ENCODE results near the gene IFFO2.

IFFO2 gene

DNA sequence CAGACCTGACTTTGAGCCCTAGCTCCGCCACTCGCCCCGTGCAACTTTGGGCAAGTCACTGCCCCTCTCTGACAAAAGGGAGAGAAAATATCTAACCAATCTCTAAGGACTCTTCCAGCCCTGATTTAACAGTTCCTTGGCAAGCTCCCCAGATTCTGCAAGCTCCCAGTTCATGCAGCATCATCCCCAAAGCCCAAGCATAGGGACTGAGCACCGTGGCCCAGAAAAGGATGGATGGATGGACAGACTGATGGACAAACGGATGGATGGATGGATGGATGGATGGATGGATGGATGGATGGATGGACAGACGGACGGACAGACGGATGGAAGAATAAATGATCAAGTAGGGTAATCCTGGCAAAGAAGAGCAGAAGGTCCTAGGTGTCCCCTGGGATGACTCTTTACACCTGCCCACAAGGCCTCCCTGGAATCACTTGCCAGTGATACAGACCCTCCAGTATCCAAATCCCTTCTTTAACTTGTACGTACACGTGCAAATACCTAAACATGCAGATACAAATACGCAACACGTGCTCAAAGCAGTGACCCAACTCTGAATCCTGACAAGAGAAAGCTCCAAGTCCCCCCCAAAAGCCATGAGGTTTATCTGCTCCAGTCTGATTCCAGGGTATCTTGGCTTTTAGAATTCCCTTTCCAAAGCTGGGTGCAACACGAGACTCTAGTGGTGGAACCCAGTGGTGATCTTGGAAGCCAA lies 16.0 kb downstream of the IFFO2 start:
- H3K4me1 ChIP-seq (ENCODE audit: insufficient read depth, low read length) = peaks cover 64% of the 10 kb centered on the region
- H3K4me3 ChIP-seq (ENCODE audit: low read depth in 1 of 2, low read length in 2 of 2) = no peak overlapping the region
- H3K36me3 ChIP-seq (ENCODE audit: insufficient read depth, low read length) = no peaks in the 10 kb centered on the region
- H3K27me3 ChIP-seq (ENCODE audit: control insufficient read depth in 1 of 2, insufficient read depth in 2 of 2, low read length in 2 of 2) = no peaks in the 10 kb centered on the region
- peak overlapping the region; percentile 56 for H3K27ac ChIP-seq (ENCODE audit: low read depth, low read length)
- no peak overlapping the region for H3K9ac ChIP-seq (ENCODE audit: low read length)
- H3K9me3 ChIP-seq (ENCODE audit: low read length) = no peaks in the 10 kb centered on the region

DNA sequence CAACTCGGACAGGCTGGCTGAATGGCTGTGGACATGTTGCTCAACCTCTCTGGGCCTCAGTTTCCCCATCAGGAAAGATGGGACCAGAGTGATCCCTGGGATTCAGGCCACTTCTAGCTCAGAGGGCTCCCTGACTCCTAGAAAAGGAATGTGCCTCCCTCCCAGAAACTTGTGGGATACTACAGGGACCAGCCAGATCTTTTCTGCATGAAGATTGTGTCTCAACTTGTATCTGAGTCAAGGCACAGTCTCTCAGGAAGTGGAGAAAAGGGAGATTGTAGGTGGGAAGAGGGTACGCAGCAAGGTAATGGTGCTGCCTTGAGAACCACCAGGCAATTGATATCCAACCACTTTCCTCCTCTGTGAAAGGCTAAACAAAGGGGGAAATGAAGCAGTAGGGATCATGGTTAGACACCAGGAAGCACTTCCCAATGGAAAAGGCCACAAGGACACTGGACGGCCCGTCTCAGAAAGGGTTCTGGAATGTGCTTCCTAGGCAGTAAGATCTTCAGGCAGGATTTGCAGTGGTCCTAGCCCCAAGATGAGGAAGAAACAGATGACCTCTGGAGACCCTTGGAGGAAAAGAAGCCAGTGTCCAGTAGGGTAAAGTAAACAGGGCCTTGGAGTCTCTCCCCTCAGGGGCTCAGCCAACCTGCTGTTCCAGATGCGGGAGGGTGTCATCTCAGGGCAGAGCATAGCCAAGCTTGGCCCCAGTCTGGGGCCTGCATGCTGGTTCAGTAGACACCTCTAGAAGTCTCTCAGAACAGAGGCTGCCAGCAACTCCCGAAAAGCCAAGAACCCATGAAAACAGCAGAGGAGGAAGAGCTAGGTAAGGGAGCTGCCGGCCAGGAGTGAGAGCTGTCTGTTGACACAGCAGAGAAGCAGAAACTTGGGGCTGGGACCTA lies 16.8 kb downstream of the IFFO2 start:
- peak overlapping the region; percentile 56 for H3K27ac ChIP-seq (ENCODE audit: low read depth, low read length)
- no peaks in the 10 kb centered on the region for H3K27me3 ChIP-seq (ENCODE audit: control insufficient read depth in 1 of 2, insufficient read depth in 2 of 2, low read length in 2 of 2)
- peak overlapping the region; percentile 16 for H3K9ac ChIP-seq (ENCODE audit: low read length)
- no peaks in the 10 kb centered on the region for H3K9me3 ChIP-seq (ENCODE audit: low read length)
- H3K36me3 ChIP-seq (ENCODE audit: insufficient read depth, low read length) = no peaks in the 10 kb centered on the region
- no peak overlapping the region for H3K4me3 ChIP-seq (ENCODE audit: low read depth in 1 of 2, low read length in 2 of 2)
- peaks cover 56% of the 10 kb centered on the region for H3K4me1 ChIP-seq (ENCODE audit: insufficient read depth, low read length)

DNA sequence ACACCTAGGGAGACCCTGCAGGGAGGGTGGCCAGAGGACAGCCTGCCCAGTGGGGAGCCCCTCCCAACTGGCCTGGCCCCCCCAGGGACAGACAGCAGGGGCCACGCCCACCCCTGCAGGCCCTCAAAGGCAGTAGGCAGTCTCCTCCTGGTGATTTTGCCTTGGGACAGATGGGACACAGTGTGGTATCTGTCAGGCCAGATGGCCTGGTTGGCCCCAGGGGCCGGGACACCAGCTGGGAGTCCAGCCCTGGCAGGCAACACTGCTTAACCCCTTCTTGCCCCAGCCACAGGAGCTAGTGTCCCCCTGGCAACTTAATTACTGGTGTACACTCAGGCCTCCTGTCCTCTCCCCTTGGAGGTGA lies 17.8 kb downstream of the IFFO2 start:
- H3K4me3 ChIP-seq (ENCODE audit: low read depth in 1 of 2, low read length in 2 of 2) = no peak overlapping the region
- H3K27me3 ChIP-seq (ENCODE audit: control insufficient read depth in 1 of 2, insufficient read depth in 2 of 2, low read length in 2 of 2) = no peaks in the 10 kb centered on the region
- H3K36me3 ChIP-seq (ENCODE audit: insufficient read depth, low read length) = no peaks in the 10 kb centered on the region
- H3K4me1 ChIP-seq (ENCODE audit: insufficient read depth, low read length) = peaks cover 52% of the 10 kb centered on the region
- no peak overlapping the region for H3K9ac ChIP-seq (ENCODE audit: low read length)
- no peak overlapping the region for H3K27ac ChIP-seq (ENCODE audit: low read depth, low read length)
- H3K9me3 ChIP-seq (ENCODE audit: low read length) = no peaks in the 10 kb centered on the region

DNA sequence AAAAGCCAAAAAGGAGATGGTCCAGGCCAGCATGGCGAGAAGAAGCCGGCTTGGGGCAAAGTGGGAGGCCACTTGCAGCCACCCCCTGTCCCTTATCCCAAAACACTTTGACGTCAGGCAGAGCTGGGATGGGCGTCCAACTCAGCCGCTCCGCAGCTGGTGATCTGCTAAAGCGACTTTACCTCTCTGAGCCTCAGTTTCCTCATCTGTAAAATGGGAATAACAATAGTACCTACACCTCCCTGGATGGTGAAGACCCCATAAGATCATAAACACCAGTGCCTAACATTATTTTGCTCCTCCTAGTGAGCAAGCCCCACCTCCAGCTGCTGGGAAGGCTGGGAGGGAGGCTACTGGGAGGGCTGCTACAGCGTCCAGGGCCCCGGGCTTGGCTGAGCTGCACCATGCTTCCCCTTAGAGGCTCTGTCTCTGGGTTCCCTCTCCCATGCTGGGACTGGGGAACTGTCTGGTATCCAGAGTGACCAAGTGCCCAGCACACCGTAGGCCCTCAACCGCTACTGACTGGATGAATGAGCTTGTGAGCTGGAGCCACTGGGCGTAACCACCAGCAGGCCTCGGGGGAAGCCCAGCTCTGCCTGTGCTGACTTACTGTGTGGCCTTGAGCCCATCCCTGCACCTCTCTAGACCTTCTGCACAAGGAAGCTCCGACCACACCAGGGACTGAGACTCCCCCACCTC lies 18.3 kb downstream of the IFFO2 start:
- no peaks in the 10 kb centered on the region for H3K9me3 ChIP-seq (ENCODE audit: low read length)
- no peak overlapping the region for H3K4me3 ChIP-seq (ENCODE audit: low read depth in 1 of 2, low read length in 2 of 2)
- H3K4me1 ChIP-seq (ENCODE audit: insufficient read depth, low read length) = peaks cover 48% of the 10 kb centered on the region
- no peak overlapping the region for H3K27ac ChIP-seq (ENCODE audit: low read depth, low read length)
- H3K36me3 ChIP-seq (ENCODE audit: insufficient read depth, low read length) = no peaks in the 10 kb centered on the region
- no peak overlapping the region for H3K9ac ChIP-seq (ENCODE audit: low read length)
- H3K27me3 ChIP-seq (ENCODE audit: control insufficient read depth in 1 of 2, insufficient read depth in 2 of 2, low read length in 2 of 2) = no peaks in the 10 kb centered on the region

DNA sequence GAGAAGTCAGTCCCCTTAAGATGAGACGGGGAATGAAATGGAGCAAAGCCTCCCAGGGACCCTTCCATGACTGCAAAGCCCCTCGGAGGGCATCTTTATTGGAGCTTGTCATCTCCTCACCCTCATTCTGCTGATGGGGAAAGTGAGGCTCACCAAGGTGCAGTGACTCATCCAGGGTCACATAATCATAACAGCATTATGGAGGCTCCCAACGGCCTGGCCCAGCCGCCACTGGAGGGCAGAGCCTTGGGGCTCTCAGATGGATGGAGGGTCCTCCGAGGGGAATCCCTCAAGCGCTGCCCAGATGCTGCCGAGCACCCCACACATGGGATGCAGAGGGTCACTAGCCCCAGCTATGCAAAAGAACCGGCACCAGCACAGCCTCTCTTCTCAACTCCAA lies 18.9 kb downstream of the IFFO2 start:
- Histone ChIP-seq H3K9ac (ENCODE audit: low read length) (no peak overlapping the region), H3K4me3 (ENCODE audit: low read depth in 1 of 2, low read length in 2 of 2) (no peak overlapping the region), H3K27ac (ENCODE audit: low read depth, low read length) (no peak overlapping the region), H3K36me3 (ENCODE audit: insufficient read depth, low read length) (no peaks in the 10 kb centered on the region), H3K4me1 (ENCODE audit: insufficient read depth, low read length) (peaks cover 47% of the 10 kb centered on the region), H3K27me3 (ENCODE audit: control insufficient read depth in 1 of 2, insufficient read depth in 2 of 2, low read length in 2 of 2) (no peaks in the 10 kb centered on the region), H3K9me3 (ENCODE audit: low read length) (no peaks in the 10 kb centered on the region)

DNA sequence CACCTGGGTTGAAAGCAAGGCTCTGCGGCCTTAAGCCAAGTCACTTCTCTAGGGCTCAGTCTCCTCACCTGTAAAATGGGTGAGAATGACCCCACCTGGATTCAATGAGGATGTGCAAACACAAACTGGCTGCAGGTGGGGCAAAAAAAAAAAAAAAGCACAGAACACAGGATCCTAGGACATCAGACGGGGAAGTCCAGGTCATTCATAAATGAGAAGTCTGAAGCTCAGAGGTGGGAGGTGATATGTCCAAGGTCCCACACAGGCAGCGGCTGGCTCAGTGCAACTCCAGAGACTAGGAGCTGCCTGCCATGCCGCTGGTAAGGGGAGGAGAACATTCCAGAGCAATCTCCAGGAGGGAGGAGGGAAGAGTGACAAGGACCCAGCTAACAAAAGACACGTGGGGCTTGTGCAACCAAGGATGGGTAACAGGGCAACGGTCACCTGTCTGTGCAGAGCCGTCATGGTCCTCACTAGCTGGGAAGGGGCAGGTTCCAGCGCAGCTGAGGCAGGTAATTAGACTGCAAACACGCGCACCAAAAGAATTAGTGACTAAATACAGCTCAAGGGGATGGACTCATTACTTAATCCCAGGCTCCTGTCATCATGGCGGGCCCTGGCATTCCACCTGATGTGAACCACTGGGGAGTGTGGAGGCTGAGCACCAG lies 19.5 kb downstream of the IFFO2 start:
- Histone ChIP-seq H3K27ac (ENCODE audit: low read depth, low read length) (no peak overlapping the region), H3K4me1 (ENCODE audit: insufficient read depth, low read length) (peaks cover 41% of the 10 kb centered on the region), H3K36me3 (ENCODE audit: insufficient read depth, low read length) (no peaks in the 10 kb centered on the region), H3K9ac (ENCODE audit: low read length) (no peak overlapping the region), H3K4me3 (ENCODE audit: low read depth in 1 of 2, low read length in 2 of 2) (no peak overlapping the region), H3K27me3 (ENCODE audit: control insufficient read depth in 1 of 2, insufficient read depth in 2 of 2, low read length in 2 of 2) (no peaks in the 10 kb centered on the region), H3K9me3 (ENCODE audit: low read length) (no peaks in the 10 kb centered on the region)

DNA sequence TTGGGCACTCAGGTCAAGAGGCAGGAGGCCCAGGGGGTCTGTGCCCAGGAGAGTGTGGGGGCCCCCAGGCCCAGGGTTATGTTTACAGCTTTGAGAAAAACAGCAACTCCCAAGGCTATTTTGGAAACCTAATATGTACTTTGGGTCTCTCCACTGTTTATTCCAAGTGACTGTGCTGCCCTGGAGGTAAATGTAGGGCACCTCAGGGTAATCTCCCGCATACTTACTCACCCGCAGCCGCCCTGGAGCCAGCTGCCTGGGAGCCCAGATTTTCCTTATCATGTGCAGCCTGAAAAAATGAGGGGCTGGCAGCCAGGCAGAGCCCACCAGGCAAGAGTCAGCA lies 20.0 kb downstream of the IFFO2 start:
- H3K4me1 ChIP-seq (ENCODE audit: insufficient read depth, low read length) = peaks cover 36% of the 10 kb centered on the region
- no peak overlapping the region for H3K27ac ChIP-seq (ENCODE audit: low read depth, low read length)
- no peaks in the 10 kb centered on the region for H3K36me3 ChIP-seq (ENCODE audit: insufficient read depth, low read length)
- no peak overlapping the region for H3K9ac ChIP-seq (ENCODE audit: low read length)
- no peaks in the 10 kb centered on the region for H3K9me3 ChIP-seq (ENCODE audit: low read length)
- no peaks in the 10 kb centered on the region for H3K27me3 ChIP-seq (ENCODE audit: control insufficient read depth in 1 of 2, insufficient read depth in 2 of 2, low read length in 2 of 2)
- no peak overlapping the region for H3K4me3 ChIP-seq (ENCODE audit: low read depth in 1 of 2, low read length in 2 of 2)

DNA sequence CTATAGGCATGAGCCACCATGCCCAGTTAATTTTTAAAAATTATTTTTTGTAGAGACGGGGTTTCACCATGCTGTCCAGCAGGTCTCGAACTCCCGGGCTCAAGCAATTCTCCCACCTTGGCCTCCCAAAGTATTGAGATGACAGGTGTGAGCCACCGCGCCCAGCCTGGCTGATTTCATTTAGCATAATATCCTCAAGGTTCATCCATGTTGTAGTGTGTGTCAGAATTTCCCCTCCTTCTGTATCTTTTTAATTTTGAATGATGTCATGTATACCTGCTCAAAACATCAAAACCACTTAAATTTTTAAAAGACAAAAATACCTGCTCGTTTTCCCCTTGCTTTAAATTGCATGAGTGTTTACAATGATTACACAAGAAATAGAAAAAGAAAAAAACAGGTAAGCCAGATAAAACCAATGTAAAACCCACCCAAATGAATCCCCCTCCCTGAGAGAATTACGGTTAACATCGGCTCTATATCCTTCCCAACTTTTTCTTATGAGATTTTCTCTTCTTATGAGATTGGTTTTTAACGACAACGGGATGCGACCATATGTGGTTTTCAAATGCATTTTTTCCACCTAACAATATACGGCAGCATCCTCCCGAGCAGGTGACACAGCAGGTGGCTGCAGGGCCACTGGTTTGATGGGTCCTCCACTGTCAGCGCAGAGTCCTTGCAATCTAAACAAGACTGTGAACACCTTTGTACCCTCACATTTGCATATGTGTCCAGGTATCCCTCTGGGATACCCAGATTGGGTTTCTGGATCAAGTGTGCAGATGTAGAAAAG lies 22.1 kb downstream of the IFFO2 start:
- H3K9ac ChIP-seq (ENCODE audit: low read length) = no peak overlapping the region
- no peaks in the 10 kb centered on the region for H3K27me3 ChIP-seq (ENCODE audit: control insufficient read depth in 1 of 2, insufficient read depth in 2 of 2, low read length in 2 of 2)
- no peaks in the 10 kb centered on the region for H3K36me3 ChIP-seq (ENCODE audit: insufficient read depth, low read length)
- no peaks in the 10 kb centered on the region for H3K9me3 ChIP-seq (ENCODE audit: low read length)
- no peak overlapping the region for H3K4me3 ChIP-seq (ENCODE audit: low read depth in 1 of 2, low read length in 2 of 2)
- peaks cover 16% of the 10 kb centered on the region for H3K4me1 ChIP-seq (ENCODE audit: insufficient read depth, low read length)
- H3K27ac ChIP-seq (ENCODE audit: low read depth, low read length) = no peak overlapping the region

DNA sequence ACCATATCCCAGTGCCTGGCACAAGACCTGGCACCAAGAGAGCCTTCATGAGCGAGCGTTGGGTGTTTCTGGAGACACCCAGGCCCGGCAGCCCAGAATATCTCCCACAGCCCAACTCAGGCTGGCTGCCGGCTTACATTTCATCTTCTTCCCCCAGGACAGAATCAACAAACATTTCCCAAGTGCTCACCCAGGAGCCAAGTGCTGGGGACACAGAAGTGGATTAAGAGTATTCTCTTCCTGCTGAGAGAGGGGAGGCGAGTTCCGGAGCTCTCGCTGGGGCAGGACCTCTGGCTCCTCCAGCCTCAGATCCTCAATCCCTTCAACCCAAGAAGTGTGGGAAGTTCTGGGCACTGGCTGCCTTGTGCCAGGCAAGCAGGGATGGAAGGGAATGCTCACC lies 23.6 kb downstream of the IFFO2 start:
- no peak overlapping the region for H3K27ac ChIP-seq (ENCODE audit: low read depth, low read length)
- peaks cover 12% of the 10 kb centered on the region for H3K4me1 ChIP-seq (ENCODE audit: insufficient read depth, low read length)
- H3K36me3 ChIP-seq (ENCODE audit: insufficient read depth, low read length) = no peaks in the 10 kb centered on the region
- no peak overlapping the region for H3K9ac ChIP-seq (ENCODE audit: low read length)
- H3K27me3 ChIP-seq (ENCODE audit: control insufficient read depth in 1 of 2, insufficient read depth in 2 of 2, low read length in 2 of 2) = no peaks in the 10 kb centered on the region
- no peaks in the 10 kb centered on the region for H3K9me3 ChIP-seq (ENCODE audit: low read length)
- H3K4me3 ChIP-seq (ENCODE audit: low read depth in 1 of 2, low read length in 2 of 2) = no peak overlapping the region

DNA sequence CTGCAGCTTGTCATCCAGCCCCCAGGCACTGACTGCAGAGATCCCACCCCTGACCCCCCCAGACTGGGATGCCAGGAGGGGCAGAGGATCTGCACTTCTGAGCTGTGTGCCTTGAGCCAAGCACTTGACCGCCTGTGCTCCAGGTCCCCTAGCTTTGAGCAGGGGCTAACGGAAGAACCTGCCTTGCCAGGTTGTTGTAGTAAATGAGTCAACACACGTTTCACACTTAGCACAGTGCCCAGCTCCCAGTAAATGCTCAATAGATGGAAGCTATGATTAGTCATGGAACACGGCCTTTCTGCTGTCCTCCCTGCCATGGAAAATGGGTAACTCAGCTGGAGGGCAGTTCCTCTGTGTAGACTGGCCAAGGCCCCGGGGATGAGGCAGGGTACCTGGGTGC lies 24.1 kb downstream of the IFFO2 start:
- Histone ChIP-seq H3K27ac (ENCODE audit: low read depth, low read length) (no peak overlapping the region), H3K27me3 (ENCODE audit: control insufficient read depth in 1 of 2, insufficient read depth in 2 of 2, low read length in 2 of 2) (no peaks in the 10 kb centered on the region), H3K9me3 (ENCODE audit: low read length) (no peaks in the 10 kb centered on the region), H3K4me3 (ENCODE audit: low read depth in 1 of 2, low read length in 2 of 2) (no peak overlapping the region), H3K4me1 (ENCODE audit: insufficient read depth, low read length) (peaks cover 17% of the 10 kb centered on the region), H3K36me3 (ENCODE audit: insufficient read depth, low read length) (no peaks in the 10 kb centered on the region), H3K9ac (ENCODE audit: low read length) (no peak overlapping the region)

Measured in muscle layer of colon (tissue), 2 donors.